MM.1S (cell line): ENCODE measurements around the gene SULT6B1.

Experiments
- DNase-seq: peaks from one replicate; pipeline ENCODE4 v3.0.0-alpha.2; 2015
- H2AFZ ChIP-seq: fragments of 300-600 bp; sonication (generic); 2 replicates; pipeline ENCODE4 v1.6.0; 2016; ENCODE audit warnings: antibody characterized with exemption, low read length
- H3F3A ChIP-seq: fragments of 300-600 bp; sonication (generic); 2 replicates; pipeline ENCODE4 v1.6.1; 2016; ENCODE audit warnings: mild to moderate bottlenecking, antibody characterized with exemption, low read length, moderate library complexity, mixed read lengths; ENCODE audit not compliant: insufficient read depth
- H3K27ac ChIP-seq: fragments of 300-600 bp; sonication (generic); 2 replicates; pipeline ENCODE4 v1.5.1; 2016; ENCODE audit warnings: mild to moderate bottlenecking, low read length
- H3K27me3 ChIP-seq: fragments of 300-600 bp; sonication (generic); replicated peaks from 2 replicates; pipeline ENCODE4 v1.6.0; 2016; ENCODE audit warnings: low read length; ENCODE audit not compliant: insufficient read depth
- H3K36me3 ChIP-seq: fragments of 300-600 bp; sonication (generic); replicated peaks from 2 replicates; pipeline ENCODE4 v1.6.1; 2016; ENCODE audit warnings: mild to moderate bottlenecking, low read length, mixed read lengths; ENCODE audit not compliant: insufficient read depth
- H3K4me1 ChIP-seq: fragments of 300-600 bp; sonication (generic); 2 replicates; pipeline ENCODE4 v1.6.1; 2016; ENCODE audit warnings: low read length, mixed read lengths
- H3K4me2 ChIP-seq: fragments of 300-600 bp; sonication (generic); 2 replicates; pipeline ENCODE4 v1.6.0; 2016; ENCODE audit warnings: low read depth, low read length
- H3K4me3 ChIP-seq: fragments of 300-600 bp; sonication (generic); 2 replicates; pipeline ENCODE4 v1.5.1; 2016; ENCODE audit warnings: low read length, mixed read lengths
- H3K79me2 ChIP-seq: fragments of 300-600 bp; sonication (generic); 2 replicates; pipeline ENCODE4 v1.6.1; 2016; ENCODE audit warnings: mixed run types, low read length, mixed read lengths
- H3K9ac ChIP-seq: fragments of 300-600 bp; sonication (generic); 2 replicates; pipeline ENCODE4 v1.6.1; 2016; ENCODE audit warnings: low read length, mixed read lengths
- H3K9me2 ChIP-seq: fragments of 300-600 bp; sonication (generic); replicated peaks from 2 replicates; pipeline ENCODE4 v1.6.1; 2016; ENCODE audit warnings: mild to moderate bottlenecking, low read length, mixed read lengths; ENCODE audit not compliant: insufficient read depth
- H3K9me3 ChIP-seq: fragments of 300-600 bp; sonication (generic); replicated peaks from 2 replicates; pipeline ENCODE4 v1.6.1; 2016; ENCODE audit warnings: mild to moderate bottlenecking, low read length, mixed read lengths; ENCODE audit not compliant: insufficient read depth
- H4K20me1 ChIP-seq: fragments of 300-600 bp; sonication (generic); 2 replicates; pipeline ENCODE4 v1.6.1; 2016; ENCODE audit warnings: mild to moderate bottlenecking, low read length, moderate library complexity, mixed read lengths; ENCODE audit not compliant: insufficient read depth
- CTCF ChIP-seq: fragments of 300-600 bp; sonication (generic); IDR thresholded peaks from 2 replicates; pipeline ENCODE4 v1.5.1; 2016; ENCODE audit warnings: antibody characterized with exemption, low read length, mixed read lengths
- EZH2 ChIP-seq: fragments of 300-600 bp; sonication (generic); optimal IDR thresholded peaks from 2 replicates; pipeline ENCODE3; 2017; ENCODE audit warnings: low read depth, mild to moderate bottlenecking, antibody characterized with exemption, low read length, mixed read lengths
- EZH2phosphoT487 ChIP-seq: fragments of 300-600 bp; sonication (generic); IDR thresholded peaks from 2 replicates; pipeline ENCODE4 v1.6.1; 2018; ENCODE audit warnings: antibody characterized with exemption, low read length

Gene SULT6B1

GRCh38 chr2:37180006-37180639 is 8.3 kb downstream of the SULT6B1 start:
- H2AFZ ChIP-seq, result 0 out of 2 replicates have a peak overlapping the region, but pooled peaks have one; percentile 7
- no peaks in the 10 kb centered on the region for H3K79me2 ChIP-seq
- H3K36me3 ChIP-seq, result no peaks in the 10 kb centered on the region
- H4K20me1 ChIP-seq, result no peaks in the 10 kb centered on the region
- no peak overlapping the region for H3K9ac ChIP-seq
- H3K9me2 ChIP-seq, result no peaks in the 10 kb centered on the region
- no peak overlapping the region for H3K27ac ChIP-seq
- no peaks in the 10 kb centered on the region for H3F3A ChIP-seq
- H3K4me1 ChIP-seq, result no peaks in the 10 kb centered on the region
- peak overlapping the region; percentile 3; the same call in 1 of the 2 replicates for H3K4me2 ChIP-seq
- H3K4me3 ChIP-seq, result no peak overlapping the region
- DNase-seq, result no peak
- TF ChIP-seq CTCF, result no peak
- TF ChIP-seq EZH2phosphoT487, result no peak
- TF ChIP-seq EZH2, result no peak
- no peaks in the 10 kb centered on the region for H3K9me3 ChIP-seq
- H3K27me3 ChIP-seq, result no peaks in the 10 kb centered on the region

- Histone ChIP-seq H3K36me3 (no peaks in the 10 kb centered on the region), H3K4me1 (no peaks in the 10 kb centered on the region), H3K79me2 (no peaks in the 10 kb centered on the region), H3K27me3 (no peaks in the 10 kb centered on the region), H3K9me2 (no peaks in the 10 kb centered on the region), H3K4me3 (no peak overlapping the region), H3K9me3 (no peaks in the 10 kb centered on the region), H3K4me2 (no peak overlapping the region), H4K20me1 (no peaks in the 10 kb centered on the region), H3F3A (no peaks in the 10 kb centered on the region), H2AFZ (no peak overlapping the region), H3K27ac (no peak overlapping the region), H3K9ac (no peak overlapping the region)
- TF ChIP-seq EZH2, result no peak
- no peak for TF ChIP-seq CTCF
- no peak for TF ChIP-seq EZH2phosphoT487
- no peak for DNase-seq
Measured at GRCh38 chr2:37173741-37174140, 14.7 kb downstream of the SULT6B1 start.

DNA sequence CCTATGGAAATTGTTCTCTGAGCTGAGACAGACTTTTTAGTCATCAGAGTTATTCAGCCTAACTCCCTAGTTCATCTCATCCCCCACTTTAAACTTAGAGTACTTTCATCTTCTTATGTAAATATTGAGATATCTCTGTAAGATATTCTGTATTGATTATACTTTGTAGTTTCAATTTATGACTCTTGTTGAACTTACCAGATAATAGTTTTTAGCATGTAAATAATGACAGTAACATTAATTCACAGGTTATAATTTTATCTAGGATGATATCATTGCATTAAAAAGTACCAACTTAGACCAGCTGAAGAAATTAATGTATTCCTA is 16.9 kb downstream of the SULT6B1 start:
- Histone ChIP-seq H3K79me2 (no peaks in the 10 kb centered on the region), H3K4me1 (no peaks in the 10 kb centered on the region), H4K20me1 (no peaks in the 10 kb centered on the region), H3K9me3 (no peaks in the 10 kb centered on the region), H3K9ac (no peak overlapping the region), H3K27ac (no peak overlapping the region), H3F3A (no peaks in the 10 kb centered on the region), H3K4me2 (no peak overlapping the region), H3K27me3 (no peaks in the 10 kb centered on the region), H3K9me2 (no peaks in the 10 kb centered on the region), H2AFZ (no peak overlapping the region), H3K36me3 (no peaks in the 10 kb centered on the region), H3K4me3 (no peak overlapping the region)
- TF ChIP-seq EZH2, result no peak
- no peak for TF ChIP-seq CTCF
- no peak for TF ChIP-seq EZH2phosphoT487
- DNase-seq, result no peak
